ENCODE results near the gene GLIS2.
A peak's percentile ranks its signal among the peaks of the same experiment; 100 is the strongest.

Gene GLIS2

GRCh38 chr16:4354512-4355409, 38.9 kb downstream of the GLIS2 start:
- H3K27me3 ChIP-seq, result no peaks in the 10 kb centered on the region
- no peak for DNase-seq
- TF ChIP-seq CTCF (IDR thresholded peaks at IDR 0.05), result no peak
- no peak overlapping the region for H3K27ac ChIP-seq
- peaks cover 0 to 23% (median 18%) of the 10 kb centered on the region in 4 donors for H3K4me1 ChIP-seq
- H3K4me3 ChIP-seq, result no peak overlapping the region
- intact Hi-C loops (cut with DNase I; ENCODE audit: low total_unique reads), result no loop called here
- no peaks in the 10 kb centered on the region for H3K9me3 ChIP-seq
- H3K36me3 ChIP-seq, result peaks cover 0 to 20% (median 0%) of the 10 kb centered on the region in 3 donors

GRCh38 chr16:4356820-4357219, 41.0 kb downstream of the GLIS2 start:
- no peak for DNase-seq
- H3K4me3 ChIP-seq, result no peak overlapping the region
- peaks cover 0 to 32% (median 6%) of the 10 kb centered on the region in 3 donors for H3K36me3 ChIP-seq
- no peaks in the 10 kb centered on the region for H3K27me3 ChIP-seq
- H3K4me1 ChIP-seq, result peaks cover 0 to 8% (median 3%) of the 10 kb centered on the region in 4 donors
- intact Hi-C loops (cut with DNase I; ENCODE audit: low total_unique reads), result no loop called here
- TF ChIP-seq CTCF (IDR thresholded peaks at IDR 0.05), result no peak
- H3K27ac ChIP-seq, result no peak overlapping the region
- no peaks in the 10 kb centered on the region for H3K9me3 ChIP-seq

- Histone ChIP-seq H3K4me1 (peaks cover 0 to 8% (median 2%) of the 10 kb centered on the region in 4 donors), H3K9me3 (no peaks in the 10 kb centered on the region), H3K4me3 (no peak overlapping the region), H3K27me3 (no peaks in the 10 kb centered on the region), H3K36me3 (peaks cover 0 to 38% (median 20%) of the 10 kb centered on the region in 3 donors), H3K27ac (no peak overlapping the region)
- no peak for DNase-seq
- TF ChIP-seq CTCF (IDR thresholded peaks at IDR 0.05), result no peak
- intact Hi-C loops (cut with DNase I; ENCODE audit: low total_unique reads), result loop anchor here (2.0 kb wide), 1 partner anchor 45 kb away; no protein-coding TSS in a partner anchor
Measured at GRCh38 chr16:4358236-4358635, 42.4 kb downstream of the GLIS2 start.

- Histone ChIP-seq H3K4me3 (no peak overlapping the region), H3K4me1 (peaks cover 0 to 8% (median 2%) of the 10 kb centered on the region in 4 donors), H3K27ac (no peak overlapping the region), H3K9me3 (no peaks in the 10 kb centered on the region), H3K27me3 (no peaks in the 10 kb centered on the region), H3K36me3 (peaks cover 0 to 42% (median 23%) of the 10 kb centered on the region in 3 donors)
- DNase-seq, result peak in 1 of 2 donors; percentile 77
- intact Hi-C loops (cut with DNase I; ENCODE audit: low total_unique reads), result loop anchor here (2.0 kb wide), 1 partner anchor 44 kb away; no protein-coding TSS in a partner anchor
- peak; percentile 96 to 99 for TF ChIP-seq CTCF (IDR thresholded peaks at IDR 0.05)
Measured at GRCh38 chr16:4358831-4359561, 43.1 kb downstream of the GLIS2 start.

GRCh38 chr16:4359914-4360313, 44.0 kb downstream of the GLIS2 start:
- TF ChIP-seq CTCF (IDR thresholded peaks at IDR 0.05), result no peak
- no peak for DNase-seq
- no peaks in the 10 kb centered on the region for H3K9me3 ChIP-seq
- peaks cover 0 to 42% (median 31%) of the 10 kb centered on the region in 3 donors for H3K36me3 ChIP-seq
- no peak overlapping the region for H3K4me3 ChIP-seq
- H3K27me3 ChIP-seq, result no peaks in the 10 kb centered on the region
- peaks cover 0 to 8% (median 2%) of the 10 kb centered on the region in 4 donors for H3K4me1 ChIP-seq
- intact Hi-C loops (cut with DNase I; ENCODE audit: low total_unique reads), result loop anchor here (2.0 kb wide), 1 partner anchor 43 kb away; no protein-coding TSS in a partner anchor
- no peak overlapping the region for H3K27ac ChIP-seq

Measured in tibial artery (tissue), 4 donors.